Measurements from ENCODE around the gene TTPAL.

DNA sequence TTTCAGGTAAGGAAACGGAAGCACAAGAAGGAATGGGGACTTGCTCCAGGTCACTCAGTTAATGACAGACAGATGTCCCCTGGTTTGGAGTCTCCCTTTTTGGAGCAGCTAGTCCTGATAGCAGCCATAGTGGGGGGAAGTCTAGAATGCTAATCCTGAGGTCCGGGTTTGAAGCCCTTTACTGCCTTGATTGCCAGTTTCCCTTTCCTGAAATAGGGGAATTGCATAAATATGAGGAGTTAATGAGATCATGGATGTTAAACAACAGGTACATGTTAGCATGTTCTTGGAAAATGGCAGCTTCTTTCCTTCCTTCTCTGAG lies 341 bp upstream of the TTPAL start:
- TF ChIP-seq, protein P1, sequence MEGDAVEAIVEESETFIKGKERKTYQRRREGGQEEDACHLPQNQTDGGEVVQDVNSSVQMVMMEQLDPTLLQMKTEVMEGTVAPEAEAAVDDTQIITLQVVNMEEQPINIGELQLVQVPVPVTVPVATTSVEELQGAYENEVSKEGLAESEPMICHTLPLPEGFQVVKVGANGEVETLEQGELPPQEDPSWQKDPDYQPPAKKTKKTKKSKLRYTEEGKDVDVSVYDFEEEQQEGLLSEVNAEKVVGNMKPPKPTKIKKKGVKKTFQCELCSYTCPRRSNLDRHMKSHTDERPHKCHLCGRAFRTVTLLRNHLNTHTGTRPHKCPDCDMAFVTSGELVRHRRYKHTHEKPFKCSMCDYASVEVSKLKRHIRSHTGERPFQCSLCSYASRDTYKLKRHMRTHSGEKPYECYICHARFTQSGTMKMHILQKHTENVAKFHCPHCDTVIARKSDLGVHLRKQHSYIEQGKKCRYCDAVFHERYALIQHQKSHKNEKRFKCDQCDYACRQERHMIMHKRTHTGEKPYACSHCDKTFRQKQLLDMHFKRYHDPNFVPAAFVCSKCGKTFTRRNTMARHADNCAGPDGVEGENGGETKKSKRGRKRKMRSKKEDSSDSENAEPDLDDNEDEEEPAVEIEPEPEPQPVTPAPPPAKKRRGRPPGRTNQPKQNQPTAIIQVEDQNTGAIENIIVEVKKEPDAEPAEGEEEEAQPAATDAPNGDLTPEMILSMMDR (IDR thresholded peaks at IDR 0.05; ENCODE audit: extremely low read depth in 1 of 2, insufficient read depth in 1 of 2, low read depth in 1 of 2, low read length in 2 of 2): no peak
- no peak for TF ChIP-seq EZH2 (IDR thresholded peaks at IDR 0.05; ENCODE audit: borderline replicate concordance, low read depth, low read length, severe bottlenecking)
- TF ChIP-seq JUN (IDR thresholded peaks at IDR 0.05; ENCODE audit: borderline replicate concordance, insufficient read depth, insufficient read length, low read depth): no peak
- no peak for TF ChIP-seq POLR2A (IDR thresholded peaks at IDR 0.05; ENCODE audit: low read depth, low read length)
- no peak for TF ChIP-seq POLR2AphosphoS5 (IDR thresholded peaks at IDR 0.05; ENCODE audit: insufficient read depth, low read depth, low read length)

Measured in endothelial cell of umbilical vein (primary cell).